Nephron (organoid): ENCODE data around the gene G6PD.
A peak's percentile ranks its signal among the peaks of the same experiment; 100 is the strongest.
"Not testable (repeated sequence)": the region's sequence is repeated elsewhere in the genome, so short reads cannot be mapped to it uniquely, and the experiment has no call there.

Source experiments
- H3K27ac Mint-ChIP-seq, 3 experiments: 2 replicates each; pipeline ENCODE4 v1.8.0; 2020; ENCODE audit warnings: mixed read lengths in 3 of 3, mild to moderate bottlenecking in 2 of 3, moderate library complexity in 1 of 3
- H3K27me3 Mint-ChIP-seq: 2 replicates; pipeline ENCODE4 v1.8.0; 2021; ENCODE audit warnings: low read depth, mild to moderate bottlenecking, moderate library complexity, mixed read lengths
- H3K36me3 Mint-ChIP-seq: 2 replicates; pipeline ENCODE4 v1.8.0; 2020; ENCODE audit warnings: low read depth, mixed read lengths
- H3K4me1 Mint-ChIP-seq: 2 replicates; pipeline ENCODE4 v1.8.0; 2020; ENCODE audit warnings: mixed read lengths
- H3K4me3 Mint-ChIP-seq, 3 experiments: 2 replicates each; pipeline ENCODE4 v1.8.0; 2020; ENCODE audit warnings: mild to moderate bottlenecking in 3 of 3, mixed read lengths in 3 of 3, moderate library complexity in 2 of 3
- H3K9me3 Mint-ChIP-seq: 2 replicates; pipeline ENCODE4 v1.8.0; 2020; ENCODE audit warnings: mixed read lengths
- TF ChIP-seq, protein P1 (sequence below), 3 experiments: fragments of 200-600 bp; sonication (generic); IDR thresholded peaks; one replicate each; pipeline ENCODE4 v1.5.0; 2021; ENCODE audit warnings: antibody characterized with exemption in 3 of 3; ENCODE audit not compliant: unreplicated experiment in 3 of 3

Gene G6PD

DNA sequence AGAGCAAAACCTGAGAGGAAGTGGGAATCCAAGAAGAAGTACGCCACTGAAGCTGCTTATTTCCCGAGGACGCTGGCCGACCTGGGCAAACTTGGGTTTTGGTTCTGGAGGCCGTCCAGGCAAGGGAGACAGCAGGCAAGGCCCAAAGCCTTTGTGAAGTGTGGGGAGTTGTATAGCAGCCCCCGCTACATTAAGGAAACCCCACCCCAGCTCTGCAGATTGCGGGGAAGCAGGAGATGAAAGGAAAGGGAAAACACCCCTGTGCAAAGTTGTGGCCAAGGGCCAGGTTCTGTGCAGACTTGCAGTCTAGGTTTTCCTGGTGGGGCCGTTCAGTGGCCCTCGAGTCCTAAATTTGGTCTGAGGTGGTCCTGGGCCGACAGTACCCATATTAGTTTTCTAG is 26.4 kb upstream of the G6PD start:
- not testable (repeated sequence) for H3K4me3 Mint-ChIP-seq, H3K9me3 Mint-ChIP-seq, H3K27ac Mint-ChIP-seq, H3K4me1 Mint-ChIP-seq, H3K36me3 Mint-ChIP-seq, H3K27me3 Mint-ChIP-seq

DNA sequence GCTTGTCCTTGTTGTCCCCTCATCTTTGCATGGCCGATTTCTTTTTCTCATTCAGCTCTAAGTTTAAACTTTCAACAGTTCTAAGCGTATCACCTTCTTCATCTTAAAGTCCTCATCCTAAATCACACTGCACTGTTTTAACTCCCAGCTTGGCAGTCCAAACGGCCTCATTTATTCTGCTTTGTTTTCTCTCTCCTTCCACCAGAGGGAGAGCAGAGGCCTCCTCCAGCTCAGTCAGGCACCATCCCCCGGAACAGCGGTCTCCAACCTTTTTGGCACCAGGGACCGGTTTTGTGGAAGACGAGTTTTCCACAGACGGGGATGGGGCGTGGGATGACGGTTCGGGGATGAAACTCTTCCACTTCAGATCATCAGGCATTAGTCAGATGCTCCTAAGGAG is 23.7 kb upstream of the G6PD start:
- H3K36me3 Mint-ChIP-seq, H3K27me3 Mint-ChIP-seq, H3K4me3 Mint-ChIP-seq, H3K9me3 Mint-ChIP-seq, H3K27ac Mint-ChIP-seq, H3K4me1 Mint-ChIP-seq: not testable (repeated sequence)

DNA sequence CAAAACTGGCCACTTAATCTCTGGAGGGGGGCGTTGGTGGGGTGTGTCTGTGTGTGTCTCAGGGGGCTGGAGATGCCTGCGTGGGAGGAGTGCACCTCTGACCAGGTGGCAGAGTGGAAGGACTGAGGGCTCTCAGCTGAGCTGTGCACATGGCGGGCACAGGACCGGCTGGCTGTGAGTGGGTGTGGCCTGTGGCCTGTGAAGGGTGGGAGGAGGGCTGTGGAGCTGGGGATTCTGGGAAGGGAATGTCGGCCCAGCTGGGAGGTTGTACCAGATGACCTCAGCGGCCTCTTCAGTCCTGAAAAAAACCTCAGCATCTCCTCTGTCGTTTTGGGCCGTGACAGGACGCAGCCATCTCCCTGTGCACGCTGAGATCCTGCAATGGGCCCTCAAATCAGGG is 15.6 kb upstream of the G6PD start:
- not testable (repeated sequence) for H3K4me1 Mint-ChIP-seq, H3K27me3 Mint-ChIP-seq, H3K4me3 Mint-ChIP-seq

DNA sequence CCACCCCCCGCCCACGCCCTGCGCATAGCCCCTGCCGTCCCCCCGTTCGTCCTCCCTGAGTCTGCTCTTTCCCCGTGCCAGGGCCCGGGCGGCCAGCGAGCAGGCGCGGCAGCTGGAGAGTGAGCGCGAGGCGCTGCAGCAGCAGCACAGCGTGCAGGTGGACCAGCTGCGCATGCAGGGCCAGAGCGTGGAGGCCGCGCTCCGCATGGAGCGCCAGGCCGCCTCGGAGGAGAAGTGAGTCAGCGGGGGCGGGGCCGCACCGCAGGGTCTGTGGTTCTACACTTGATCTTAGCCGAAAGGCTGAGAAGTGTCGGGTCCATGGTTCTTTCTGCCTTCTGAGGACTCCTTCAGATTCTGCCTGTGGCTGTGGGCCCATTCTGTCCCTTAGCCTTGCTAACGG is 13.7 kb upstream of the G6PD start:
- H3K27ac Mint-ChIP-seq, H3K4me1 Mint-ChIP-seq, H3K27me3 Mint-ChIP-seq, H3K9me3 Mint-ChIP-seq, H3K36me3 Mint-ChIP-seq, H3K4me3 Mint-ChIP-seq: not testable (repeated sequence)

More for the DNA sequence above, 15.6 kb upstream of the G6PD start:
- H3K27ac Mint-ChIP-seq, H3K36me3 Mint-ChIP-seq, H3K9me3 Mint-ChIP-seq: not testable (repeated sequence)

DNA sequence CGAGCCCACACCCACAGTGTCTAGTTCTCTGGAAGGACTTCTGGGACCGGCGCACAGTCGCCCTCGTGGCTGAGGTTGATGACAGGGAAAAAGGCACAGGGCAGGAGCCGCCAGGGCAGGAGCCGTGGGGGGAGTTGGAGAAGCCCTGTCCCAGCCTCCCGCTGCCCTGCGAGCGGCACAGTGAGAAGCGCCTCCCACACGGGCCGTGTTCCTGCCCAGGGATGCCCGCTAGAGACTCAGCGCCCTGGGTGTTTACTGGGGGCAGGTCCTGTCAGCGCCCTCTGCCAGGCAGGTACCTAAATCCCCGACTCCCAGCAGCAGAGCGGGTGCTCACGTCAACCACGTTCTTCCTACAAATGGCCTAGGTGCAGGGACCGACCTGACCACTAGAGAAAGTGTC is 12.2 kb upstream of the G6PD start:
- not testable (repeated sequence) for H3K9me3 Mint-ChIP-seq, H3K27ac Mint-ChIP-seq, H3K4me3 Mint-ChIP-seq, H3K27me3 Mint-ChIP-seq, H3K4me1 Mint-ChIP-seq, H3K36me3 Mint-ChIP-seq

DNA sequence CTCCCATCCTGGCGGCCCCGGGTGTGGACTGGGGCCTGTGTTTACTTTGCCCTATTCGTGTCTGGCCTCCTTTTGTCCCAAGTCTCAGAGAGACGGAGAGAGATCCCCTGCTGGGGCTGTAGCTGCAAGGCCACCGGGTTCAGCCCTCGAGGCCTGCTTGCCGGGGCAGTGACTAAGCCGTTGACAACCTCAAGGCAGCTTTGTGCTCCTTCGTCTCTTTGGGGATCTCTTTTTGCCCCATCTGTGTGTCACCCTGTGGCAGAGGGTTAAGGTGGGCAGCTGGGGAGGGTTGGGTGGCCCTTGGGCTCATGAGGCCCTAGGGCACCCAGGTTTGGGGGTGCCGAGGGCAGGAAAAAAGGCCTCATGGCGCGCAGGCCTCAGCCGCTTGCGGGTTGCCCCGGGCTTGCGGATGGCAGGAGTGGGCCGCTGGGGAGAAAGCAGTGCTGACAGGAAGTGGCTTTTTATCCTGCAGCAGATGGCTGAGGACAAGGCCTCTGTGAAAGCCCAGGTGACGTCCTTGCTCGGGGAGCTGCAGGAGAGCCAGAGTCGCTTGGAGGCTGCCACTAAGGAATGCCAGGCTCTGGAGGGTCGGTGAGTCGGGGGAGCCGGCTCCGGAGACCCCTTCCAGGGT is 11.5 kb upstream of the G6PD start:
- H3K27me3 Mint-ChIP-seq, H3K4me1 Mint-ChIP-seq, H3K4me3 Mint-ChIP-seq, H3K27ac Mint-ChIP-seq, H3K9me3 Mint-ChIP-seq: not testable (repeated sequence)
- H3K36me3 Mint-ChIP-seq: peaks cover 10% of the 10 kb centered on the region

DNA sequence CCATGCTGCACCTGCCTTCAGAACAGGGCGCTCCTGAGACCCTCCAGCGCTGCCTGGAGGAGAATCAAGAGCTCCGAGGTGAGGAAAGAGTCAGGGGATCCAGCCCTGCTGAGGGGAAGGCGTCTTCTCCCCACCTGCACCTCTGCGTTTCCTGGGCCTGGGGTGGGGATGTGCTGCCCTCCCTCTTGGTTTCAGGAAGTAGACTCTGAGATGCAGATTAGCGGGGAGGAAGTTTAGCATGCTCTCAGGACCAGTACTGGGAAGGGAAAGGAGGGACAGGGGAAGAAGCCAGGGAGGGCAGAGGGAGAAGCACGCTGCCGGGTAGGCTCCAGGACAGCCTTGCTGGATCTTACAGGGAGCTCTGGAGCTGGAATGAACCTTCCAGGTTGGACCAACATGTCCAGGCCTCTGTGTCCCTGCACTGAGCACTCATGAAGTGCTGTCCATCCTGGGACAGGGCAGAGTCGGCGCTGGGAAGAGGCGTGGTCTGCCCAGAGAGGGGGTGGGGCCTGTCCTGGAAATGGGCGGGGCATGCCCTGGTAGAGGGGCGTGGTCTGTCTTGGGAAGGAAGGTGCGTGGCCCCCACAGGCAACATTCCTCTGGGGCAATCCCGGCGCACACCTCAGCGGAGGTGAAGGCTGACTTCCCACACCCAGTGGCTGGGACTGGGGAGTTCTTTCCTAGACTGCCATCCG is 5.6 kb upstream of the G6PD start:
- Mint-ChIP-seq H3K9me3 (peaks cover 31% of the 10 kb centered on the region), H3K36me3 (peaks cover 25% of the 10 kb centered on the region)
- H3K27ac Mint-ChIP-seq, H3K4me3 Mint-ChIP-seq, H3K4me1 Mint-ChIP-seq, H3K27me3 Mint-ChIP-seq: not testable (repeated sequence)

DNA sequence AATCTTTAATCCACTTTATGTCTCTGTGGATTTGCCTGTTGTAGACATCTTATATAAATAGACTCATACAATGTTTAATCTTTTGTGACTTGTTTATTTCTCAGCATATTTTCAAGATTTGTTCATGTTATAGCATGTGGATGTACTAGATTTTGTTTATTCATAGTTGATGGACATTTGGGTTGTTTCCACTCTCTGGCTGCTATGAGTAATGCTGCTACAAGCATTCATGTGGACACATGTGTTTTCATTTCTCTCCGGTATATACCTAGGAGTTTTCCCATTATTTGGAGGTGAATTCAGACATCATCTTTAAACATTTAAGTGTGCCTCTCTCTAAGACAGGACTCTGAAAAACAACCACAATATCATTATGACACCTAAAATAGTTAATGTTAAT is 3.1 kb upstream of the G6PD start:
- Mint-ChIP-seq H3K4me3 (peak overlapping the region; percentile 66 to 79 (median 78)), H3K4me1 (peaks cover 21% of the 10 kb centered on the region), H3K36me3 (peaks cover 31% of the 10 kb centered on the region), H3K27ac (no peak overlapping the region), H3K27me3 (no peaks in the 10 kb centered on the region), H3K9me3 (peaks cover 32% of the 10 kb centered on the region)
- TF ChIP-seq, protein P1, sequence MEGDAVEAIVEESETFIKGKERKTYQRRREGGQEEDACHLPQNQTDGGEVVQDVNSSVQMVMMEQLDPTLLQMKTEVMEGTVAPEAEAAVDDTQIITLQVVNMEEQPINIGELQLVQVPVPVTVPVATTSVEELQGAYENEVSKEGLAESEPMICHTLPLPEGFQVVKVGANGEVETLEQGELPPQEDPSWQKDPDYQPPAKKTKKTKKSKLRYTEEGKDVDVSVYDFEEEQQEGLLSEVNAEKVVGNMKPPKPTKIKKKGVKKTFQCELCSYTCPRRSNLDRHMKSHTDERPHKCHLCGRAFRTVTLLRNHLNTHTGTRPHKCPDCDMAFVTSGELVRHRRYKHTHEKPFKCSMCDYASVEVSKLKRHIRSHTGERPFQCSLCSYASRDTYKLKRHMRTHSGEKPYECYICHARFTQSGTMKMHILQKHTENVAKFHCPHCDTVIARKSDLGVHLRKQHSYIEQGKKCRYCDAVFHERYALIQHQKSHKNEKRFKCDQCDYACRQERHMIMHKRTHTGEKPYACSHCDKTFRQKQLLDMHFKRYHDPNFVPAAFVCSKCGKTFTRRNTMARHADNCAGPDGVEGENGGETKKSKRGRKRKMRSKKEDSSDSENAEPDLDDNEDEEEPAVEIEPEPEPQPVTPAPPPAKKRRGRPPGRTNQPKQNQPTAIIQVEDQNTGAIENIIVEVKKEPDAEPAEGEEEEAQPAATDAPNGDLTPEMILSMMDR (IDR thresholded peaks at IDR 0.05; ENCODE audit: unreplicated experiment in 3 of 3): no peak

DNA sequence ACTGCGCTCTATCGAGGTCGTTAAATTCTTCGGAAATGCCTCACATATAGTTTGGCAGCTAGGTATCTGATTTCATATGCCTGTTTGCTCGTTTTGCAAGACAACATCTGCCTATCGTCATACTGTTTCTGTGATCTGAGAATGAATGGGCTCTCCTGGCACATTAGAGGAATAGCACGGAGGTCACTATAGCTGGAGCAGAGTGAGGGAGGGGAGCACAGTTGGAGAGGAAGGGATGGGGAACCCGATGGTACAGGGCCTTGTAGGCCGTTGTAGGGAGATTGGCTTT is 1.3 kb upstream of the G6PD start:
- peak overlapping the region; percentile 67 to 87 (median 78) for H3K27ac Mint-ChIP-seq
- H3K36me3 Mint-ChIP-seq: peaks cover 25% of the 10 kb centered on the region
- no peaks in the 10 kb centered on the region for H3K27me3 Mint-ChIP-seq
- H3K4me3 Mint-ChIP-seq: peak overlapping the region; percentile 84 to 94 (median 92)
- H3K9me3 Mint-ChIP-seq: peaks cover 26% of the 10 kb centered on the region
- peaks cover 22% of the 10 kb centered on the region for H3K4me1 Mint-ChIP-seq
- TF ChIP-seq, protein P1 (IDR thresholded peaks at IDR 0.05; ENCODE audit: unreplicated experiment in 3 of 3): no peak
